Inflammatory macrophage (primary cell): Measurements from ENCODE around the gene MACIR.

Source experiments
- DNase-seq, 2 donors: peaks; one replicate each; pipeline ENCODE4 v3.0.0-alpha.2; 2020 to 2022

The MACIR gene

GRCh38 chr5:103247118-103247517, 11.4 kb upstream of the MACIR start:
- no peak for DNase-seq

- DNase-seq, result no peak
These were observed 9.5 kb upstream of the MACIR start for GRCh38 chr5:103249068-103249467.

- no peak for DNase-seq
These were observed 3.6 kb upstream of the MACIR start for GRCh38 chr5:103254921-103255320.

- DNase-seq, result no peak
These were observed 2.9 kb upstream of the MACIR start for GRCh38 chr5:103255691-103256090.

GRCh38 chr5:103256178-103256577, 2.4 kb upstream of the MACIR start:
- DNase-seq, result no peak

GRCh38 chr5:103258957-103259704, 568 bp downstream of the MACIR start:
- DNase-seq, result peak; percentile 30 to 46

- DNase-seq, result no peak
These were observed 1.3 kb downstream of the MACIR start for GRCh38 chr5:103259705-103260355.

- no peak for DNase-seq
These were observed 2.4 kb downstream of the MACIR start for GRCh38 chr5:103260951-103261350.

- DNase-seq, result peak; percentile 7 to 12
These were observed 3.9 kb downstream of the MACIR start for GRCh38 chr5:103262422-103262871.

GRCh38 chr5:103263054-103263453, 4.5 kb downstream of the MACIR start:
- DNase-seq, result no peak

- DNase-seq, result no peak
These were observed 5.9 kb downstream of the MACIR start for GRCh38 chr5:103264508-103264907.

GRCh38 chr5:103270581-103270980, 12.0 kb downstream of the MACIR start:
- no peak for DNase-seq

GRCh38 chr5:103271570-103272289, 13.2 kb downstream of the MACIR start:
- no peak for DNase-seq

- DNase-seq, result no peak
These were observed 13.8 kb downstream of the MACIR start for GRCh38 chr5:103272377-103272776.

- no peak for DNase-seq
These were observed 15.4 kb downstream of the MACIR start for GRCh38 chr5:103273952-103274351.

- no peak for DNase-seq
These were observed 17.3 kb downstream of the MACIR start for GRCh38 chr5:103275851-103276250.

- no peak for DNase-seq
These were observed 22.4 kb downstream of the MACIR start for GRCh38 chr5:103280967-103281366.

GRCh38 chr5:103283120-103283519, 24.6 kb downstream of the MACIR start:
- no peak for DNase-seq

GRCh38 chr5:103283869-103284268, 25.3 kb downstream of the MACIR start:
- no peak for DNase-seq

GRCh38 chr5:103286622-103287021, 28.1 kb downstream of the MACIR start:
- no peak for DNase-seq

GRCh38 chr5:103289024-103289423, 30.5 kb downstream of the MACIR start:
- no peak for DNase-seq

- DNase-seq, result no peak
These were observed 32.3 kb downstream of the MACIR start for GRCh38 chr5:103290846-103291245.

GRCh38 chr5:103291606-103292005, 33.0 kb downstream of the MACIR start:
- no peak for DNase-seq

GRCh38 chr5:103293099-103293498, 34.5 kb downstream of the MACIR start:
- no peak for DNase-seq
